Amniotic stem cell (primary cell): ENCODE data around the gene KRTAP21-3.
"Not testable (repeated sequence)": the region's sequence is repeated elsewhere in the genome, so short reads cannot be mapped to it uniquely, and the experiment has no call there.

Source experiments
- DNase-seq: peaks from one replicate; lab custom pipeline; 2025; lab: John Stamatoyannopoulos, UW

Gene KRTAP21-3

GRCh38 chr21:30718239-30718909, at the start of gene KRTAP21-3:
TSS of gene KRTAP21-3 (minus strand) at chr21:30718777. CDS start at chr21:30718759, 18 bp downstream.
- no peak for DNase-seq

- DNase-seq: no peak
These were observed 42.2 kb upstream of the KRTAP21-3 start for GRCh38 chr21:30760776-30761175.

DNA sequence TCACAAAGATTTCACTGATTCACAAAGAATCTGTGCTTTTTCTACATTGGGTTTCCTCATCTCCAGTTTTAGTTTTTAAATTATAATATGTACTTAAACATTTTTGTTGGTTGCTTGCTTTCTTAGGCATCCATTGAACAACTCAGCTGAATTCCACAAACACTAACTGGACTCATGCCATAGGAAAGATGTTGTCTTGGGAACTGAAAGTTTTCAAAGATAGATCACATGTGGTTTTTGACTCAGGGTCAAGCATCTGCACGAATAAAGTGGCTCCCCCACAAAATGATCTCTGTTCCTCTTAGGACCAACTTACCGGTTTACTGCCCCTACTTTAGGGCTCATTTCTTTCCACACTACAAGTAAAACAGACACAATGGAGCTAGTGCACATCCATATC, 39.7 kb upstream of the KRTAP21-3 start:
- DNase-seq: no peak

- DNase-seq: not testable (repeated sequence)
These were observed 36.8 kb upstream of the KRTAP21-3 start, which contains the start of gene KRTAP21-1 for GRCh38 chr21:30755328-30755727. TSS of gene KRTAP21-1 (minus strand) at chr21:30755428. CDS start at chr21:30755378, 50 bp downstream.

DNA sequence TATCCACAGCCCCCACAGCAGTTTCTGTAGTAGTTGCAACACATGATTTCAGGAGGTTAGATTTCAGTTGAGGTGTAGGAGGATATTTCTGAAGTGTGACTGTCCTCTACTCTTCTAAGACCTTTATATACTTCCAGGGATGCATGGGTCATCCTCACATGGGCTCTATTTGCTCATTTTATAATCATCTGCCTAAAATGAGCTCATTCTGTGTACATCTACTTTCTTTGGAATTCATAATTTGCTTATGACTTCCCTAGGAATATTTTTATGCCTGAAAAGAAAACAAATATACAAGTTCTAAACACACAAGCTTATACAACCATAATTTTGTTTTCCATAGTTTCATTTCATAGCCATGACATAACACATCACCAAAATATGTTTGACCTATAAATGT, 28.6 kb upstream of the KRTAP21-3 start, which contains the start of gene KRTAP21-2:
TSS of gene KRTAP21-2 (minus strand) at position 101 of the 400 bp plus-strand sequence. CDS start at position 44, 57 bp downstream.
- DNase-seq: no peak

GRCh38 chr21:30740462-30740861, 21.9 kb upstream of the KRTAP21-3 start:
- no peak for DNase-seq

DNA sequence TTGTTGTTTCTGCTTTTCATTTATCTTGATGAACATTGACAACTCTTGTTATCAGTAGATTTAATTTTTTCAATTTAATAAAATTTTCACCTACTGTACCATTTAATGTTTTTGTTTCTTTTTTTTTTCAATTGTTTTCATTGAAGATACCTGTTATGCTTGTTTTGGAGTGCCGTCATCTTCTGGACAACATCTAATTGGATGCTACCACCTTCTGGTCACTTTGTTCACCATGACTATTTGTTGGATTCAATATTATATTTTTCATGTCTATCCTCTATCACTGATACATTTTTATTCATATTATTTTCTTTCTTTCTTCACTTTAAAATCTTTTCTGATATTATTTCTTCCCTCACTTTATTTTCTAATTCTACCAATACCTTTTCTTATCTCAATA, 14.4 kb upstream of the KRTAP21-3 start:
- DNase-seq: no peak

GRCh38 chr21:30726726-30727125, 8.1 kb upstream of the KRTAP21-3 start:
- DNase-seq: no peak

DNA sequence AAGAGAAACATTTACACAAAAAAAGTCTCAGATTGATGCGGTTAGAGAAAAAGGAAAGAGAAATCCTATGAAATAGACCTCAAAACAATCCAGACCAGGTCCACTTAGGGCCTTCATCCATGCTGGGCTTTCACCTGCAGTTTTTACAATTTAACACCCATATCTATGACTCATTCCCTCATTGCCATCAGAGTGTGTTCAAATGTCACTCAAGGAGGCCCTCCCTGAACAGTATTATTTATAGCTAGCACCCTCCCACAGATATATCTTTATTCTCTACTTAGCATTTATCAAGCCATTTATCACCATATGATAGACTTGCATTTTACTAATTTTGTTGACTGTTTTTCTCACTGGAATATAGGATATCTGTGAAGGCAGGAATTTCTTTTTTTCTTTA, 824 bp upstream of the KRTAP21-3 start:
- no peak for DNase-seq

DNA sequence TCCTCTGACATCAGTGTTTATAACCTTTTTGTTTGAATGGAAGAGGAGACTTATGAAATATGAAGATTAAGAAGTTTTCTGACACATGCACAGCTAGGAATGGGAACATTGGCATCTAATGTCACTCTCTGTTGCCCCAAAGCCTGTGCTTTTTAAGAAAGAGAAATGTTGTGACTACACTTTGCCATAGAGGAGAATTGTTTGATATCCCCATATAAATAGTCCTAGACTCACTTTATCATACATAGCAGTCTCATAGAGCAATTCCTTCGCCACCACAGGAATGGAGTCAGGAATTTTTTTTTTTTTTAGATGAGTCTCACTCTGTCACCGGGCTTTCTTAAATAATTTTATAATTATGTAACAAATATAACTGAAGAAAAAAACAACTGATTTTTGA, 1.5 kb downstream of the KRTAP21-3 start:
- DNase-seq: no peak

GRCh38 chr21:30714946-30715345, 3.6 kb downstream of the KRTAP21-3 start:
- no peak for DNase-seq

DNA sequence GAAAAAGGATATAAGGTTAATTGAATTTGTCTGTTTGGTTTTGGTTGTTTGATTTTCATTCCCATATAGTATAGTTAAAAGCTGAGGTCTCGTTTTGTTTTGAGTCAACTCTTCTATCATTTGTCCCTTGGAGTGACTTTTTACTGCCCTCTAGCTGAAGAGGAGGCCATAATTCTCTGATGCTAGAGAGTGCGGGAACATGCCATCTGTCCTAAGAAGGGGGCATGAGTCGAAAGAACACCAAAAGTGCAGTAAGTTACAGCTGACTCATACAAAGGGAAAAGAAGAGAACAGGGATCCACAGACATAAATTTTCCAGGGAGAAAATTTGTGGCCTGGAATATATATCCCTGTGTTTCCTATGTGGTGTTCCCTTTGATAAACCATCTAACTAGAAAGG, 4.1 kb downstream of the KRTAP21-3 start:
- no peak for DNase-seq

DNA sequence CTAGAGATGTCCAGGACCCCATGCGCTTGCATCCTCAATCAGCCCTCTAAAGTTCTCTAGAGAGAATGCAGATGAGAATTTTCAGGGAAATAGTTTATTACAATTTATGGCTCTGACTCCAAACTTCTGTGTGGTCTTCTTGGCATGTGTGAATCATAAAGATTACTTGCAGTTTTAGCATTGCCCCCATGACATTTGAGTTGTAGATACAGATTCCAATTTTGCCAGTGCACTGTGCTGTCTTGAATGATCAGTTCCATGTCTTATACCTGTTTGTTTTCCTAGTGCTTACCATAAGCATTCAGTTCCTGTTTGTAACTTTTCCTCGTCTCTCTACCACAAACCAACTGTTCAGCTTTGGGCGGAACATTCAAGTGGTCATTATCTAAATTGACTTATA, 4.8 kb downstream of the KRTAP21-3 start:
- no peak for DNase-seq

DNA sequence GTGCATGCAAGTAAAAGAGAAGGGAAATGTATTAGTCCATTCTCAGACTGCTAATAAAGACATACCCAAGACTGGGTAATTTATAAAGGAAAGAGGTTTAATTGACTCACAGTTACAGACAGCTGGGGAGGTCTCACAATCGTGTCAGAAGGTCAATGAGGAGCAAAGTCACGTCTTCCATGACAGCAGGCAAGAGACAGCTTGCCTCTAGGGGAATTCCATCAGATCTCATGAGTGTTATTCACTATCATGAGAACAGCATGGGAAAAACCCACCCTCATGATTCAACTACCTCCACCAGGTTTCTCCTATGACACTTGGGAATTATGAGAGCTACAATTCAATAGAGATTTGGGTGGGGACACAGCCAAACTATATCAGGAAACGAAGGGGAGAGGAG, 8.1 kb downstream of the KRTAP21-3 start:
- no peak for DNase-seq

DNA sequence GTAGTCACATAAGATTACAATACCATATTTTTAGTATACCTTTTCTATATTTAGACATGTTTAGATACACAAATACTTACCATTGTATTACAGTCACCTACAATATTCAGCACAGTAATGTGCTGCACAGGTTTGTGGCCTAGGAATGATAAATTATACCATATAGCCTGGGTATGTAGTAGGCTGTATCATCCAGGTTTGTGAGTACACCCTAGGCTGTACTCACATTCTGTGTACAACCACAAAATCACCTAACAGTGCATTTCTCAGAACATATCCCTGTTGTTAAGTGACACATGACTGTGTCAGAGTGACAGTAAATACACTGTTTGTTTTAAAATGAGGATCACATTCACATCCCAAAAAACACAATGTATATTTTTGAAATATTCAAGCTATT, 11.2 kb downstream of the KRTAP21-3 start:
- no peak for DNase-seq

DNA sequence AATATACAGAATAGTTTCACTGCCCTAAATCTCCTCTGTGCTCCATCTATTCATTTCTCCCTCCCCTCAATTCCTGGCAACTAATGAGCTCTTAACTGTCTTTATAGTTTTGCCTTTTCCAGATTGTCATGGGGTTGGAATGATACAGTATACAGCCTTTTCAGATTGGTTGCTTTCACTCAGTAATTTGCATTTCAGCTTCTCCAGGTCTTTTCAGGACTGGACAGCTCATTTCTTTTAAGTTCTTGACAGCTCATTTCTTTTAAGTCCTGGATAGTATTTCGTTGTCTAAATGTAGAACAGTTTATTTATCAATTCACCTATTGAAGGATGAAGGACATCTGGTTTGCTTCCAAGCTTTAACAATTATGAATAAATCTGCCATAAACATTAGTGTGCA, 22.6 kb downstream of the KRTAP21-3 start:
- DNase-seq: no peak

GRCh38 chr21:30689822-30690221, 28.8 kb downstream of the KRTAP21-3 start:
- DNase-seq: no peak

DNA sequence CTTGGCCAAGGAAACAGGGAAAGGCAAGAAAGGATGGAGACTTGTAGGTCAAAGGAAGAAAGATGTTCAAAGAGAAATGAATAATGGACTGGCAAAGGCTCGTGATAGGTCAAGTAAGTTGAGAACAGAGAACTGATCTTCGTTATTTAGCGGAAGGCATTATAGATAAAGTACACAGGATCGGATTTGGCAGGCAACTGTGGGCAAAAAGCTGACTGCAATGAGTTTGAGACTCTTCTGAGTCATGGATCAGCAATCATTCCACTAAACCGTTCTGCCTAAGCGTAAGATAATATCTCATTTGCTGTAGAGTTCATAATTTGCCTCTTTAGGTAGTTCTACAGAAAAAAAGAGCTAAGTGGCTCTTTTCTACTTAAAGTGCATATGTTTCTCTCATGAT, 34.1 kb downstream of the KRTAP21-3 start:
- DNase-seq: no peak

- DNase-seq: no peak
These were observed 38.0 kb downstream of the KRTAP21-3 start for GRCh38 chr21:30680586-30680985.

DNA sequence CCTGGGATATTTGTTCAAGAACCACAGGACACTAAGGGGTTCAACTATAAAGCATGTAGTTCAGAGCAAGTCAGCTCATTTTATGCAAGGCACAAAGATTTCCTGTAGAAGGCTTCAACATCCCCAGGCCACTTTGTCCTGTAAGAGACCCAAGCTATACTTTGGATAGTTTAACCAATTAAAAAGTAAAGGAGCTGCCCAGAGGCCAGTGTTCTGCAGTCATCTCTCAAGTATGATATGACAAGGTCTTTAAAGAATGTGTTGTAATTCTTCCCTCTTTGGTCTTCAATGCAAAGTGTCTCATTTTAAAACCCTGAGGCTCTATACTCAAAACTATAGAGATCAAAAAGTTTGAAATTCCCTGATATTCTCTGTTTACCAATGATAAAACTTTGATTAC, 41.8 kb downstream of the KRTAP21-3 start:
- DNase-seq: no peak

GRCh38 chr21:30674312-30674711, 44.3 kb downstream of the KRTAP21-3 start:
- no peak for DNase-seq

- DNase-seq: no peak
These were observed 45.5 kb downstream of the KRTAP21-3 start for GRCh38 chr21:30672985-30673650.

DNA sequence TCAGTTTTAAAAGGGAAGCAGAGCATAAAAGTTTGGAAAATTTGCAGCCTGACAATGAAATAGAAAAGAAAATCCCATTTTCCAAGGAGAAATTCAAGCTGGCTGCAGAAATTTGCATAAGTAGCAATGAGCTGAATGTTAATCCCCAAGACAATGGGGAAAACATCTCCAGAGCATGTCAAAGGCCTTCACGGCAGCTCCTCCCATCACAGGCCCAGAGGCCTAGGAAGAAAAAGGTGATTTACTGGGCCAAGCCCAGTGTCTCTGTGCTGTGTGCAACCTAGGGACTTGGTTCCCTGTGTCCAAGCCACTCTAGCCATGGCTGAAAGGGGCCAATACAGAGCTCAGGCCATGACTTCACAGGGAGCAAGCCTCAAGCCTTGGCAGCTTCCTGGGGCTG, 49.8 kb downstream of the KRTAP21-3 start:
- DNase-seq: no peak
